BE2C (cell line): ENCODE measurements around the gene TMPRSS9.

ENCODE experiments used
- DNase-seq: peaks from one replicate; pipeline ENCODE4 v3.0.0-alpha.2; 2020
- H3K27me3 ChIP-seq: fragments of 250-450 bp; sonication (Bioruptor Pico); 2 replicates; pipeline ENCODE4 v1.5.1; 2020; ENCODE audit warnings: mild to moderate bottlenecking
- H3K36me3 ChIP-seq: fragments of 250-450 bp; sonication (Bioruptor Pico); 2 replicates; pipeline ENCODE4 v1.5.1; 2020; ENCODE audit warnings: mild to moderate bottlenecking
- H3K4me1 ChIP-seq: fragments of 250-450 bp; sonication (Bioruptor Pico); 2 replicates; pipeline ENCODE4 v1.5.1; 2020
- H3K4me3 ChIP-seq: 2 replicates; pipeline ENCODE4 v1.5.1; 2011; ENCODE audit warnings: low read depth, low read length
- H3K9me3 ChIP-seq: fragments of 250-450 bp; sonication (Bioruptor Pico); 2 replicates; pipeline ENCODE4 v1.5.1; 2020
- TF ChIP-seq, protein P1 (sequence below): IDR thresholded peaks from 2 replicates; pipeline ENCODE4 v1.5.1; 2012; ENCODE audit warnings: mild to moderate bottlenecking, low read depth, low read length

TMPRSS9 gene

GRCh38 chr19:2330632-2331284 lies 29.3 kb upstream of the TMPRSS9 start:
- DNase-seq, result no peak
- peaks cover 33% of the 10 kb centered on the region for H3K4me1 ChIP-seq
- TF ChIP-seq, protein P1, sequence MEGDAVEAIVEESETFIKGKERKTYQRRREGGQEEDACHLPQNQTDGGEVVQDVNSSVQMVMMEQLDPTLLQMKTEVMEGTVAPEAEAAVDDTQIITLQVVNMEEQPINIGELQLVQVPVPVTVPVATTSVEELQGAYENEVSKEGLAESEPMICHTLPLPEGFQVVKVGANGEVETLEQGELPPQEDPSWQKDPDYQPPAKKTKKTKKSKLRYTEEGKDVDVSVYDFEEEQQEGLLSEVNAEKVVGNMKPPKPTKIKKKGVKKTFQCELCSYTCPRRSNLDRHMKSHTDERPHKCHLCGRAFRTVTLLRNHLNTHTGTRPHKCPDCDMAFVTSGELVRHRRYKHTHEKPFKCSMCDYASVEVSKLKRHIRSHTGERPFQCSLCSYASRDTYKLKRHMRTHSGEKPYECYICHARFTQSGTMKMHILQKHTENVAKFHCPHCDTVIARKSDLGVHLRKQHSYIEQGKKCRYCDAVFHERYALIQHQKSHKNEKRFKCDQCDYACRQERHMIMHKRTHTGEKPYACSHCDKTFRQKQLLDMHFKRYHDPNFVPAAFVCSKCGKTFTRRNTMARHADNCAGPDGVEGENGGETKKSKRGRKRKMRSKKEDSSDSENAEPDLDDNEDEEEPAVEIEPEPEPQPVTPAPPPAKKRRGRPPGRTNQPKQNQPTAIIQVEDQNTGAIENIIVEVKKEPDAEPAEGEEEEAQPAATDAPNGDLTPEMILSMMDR, result no peak
- peaks cover 28% of the 10 kb centered on the region for H3K36me3 ChIP-seq
- no peak overlapping the region; the same call in 1 of the 2 replicates for H3K4me3 ChIP-seq
- no peaks in the 10 kb centered on the region for H3K9me3 ChIP-seq
- no peaks in the 10 kb centered on the region for H3K27me3 ChIP-seq

DNA sequence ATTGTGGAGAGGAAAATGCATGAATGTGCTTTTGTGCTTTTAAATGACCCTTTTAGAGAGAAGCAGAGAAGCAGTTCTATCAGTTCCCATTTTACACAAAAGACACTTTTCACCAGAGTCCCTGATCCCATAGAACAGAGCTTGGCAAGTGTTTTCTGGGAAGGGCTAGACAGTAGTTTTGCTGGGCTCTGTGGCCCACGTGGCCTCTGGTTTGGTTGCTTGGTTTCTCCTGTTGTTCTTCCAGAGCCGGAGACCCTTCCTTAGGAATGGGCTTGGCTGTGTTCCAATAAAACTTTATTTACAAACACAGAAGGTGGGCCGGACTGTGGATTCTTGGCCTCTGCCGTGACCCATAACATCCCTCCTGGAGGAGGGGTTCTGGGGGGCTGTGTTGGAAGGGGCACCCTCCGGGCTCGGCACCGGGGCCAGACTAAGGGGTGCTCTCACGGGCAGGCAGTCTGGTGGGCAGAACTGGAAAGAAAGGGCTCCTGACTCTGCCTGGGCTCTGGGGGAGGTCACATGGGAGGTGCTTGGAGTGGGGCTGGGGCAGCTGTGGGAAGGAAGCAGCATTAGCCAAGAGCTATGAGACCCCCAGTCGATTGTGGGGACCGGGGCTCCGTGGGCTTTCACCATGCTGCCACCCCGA lies 28.3 kb upstream of the TMPRSS9 start:
- Histone ChIP-seq H3K4me1 (peaks cover 33% of the 10 kb centered on the region), H3K9me3 (no peaks in the 10 kb centered on the region), H3K27me3 (no peaks in the 10 kb centered on the region), H3K4me3 (peak overlapping the region; percentile 23), H3K36me3 (peaks cover 19% of the 10 kb centered on the region)
- TF ChIP-seq, protein P1, result no peak
- no peak for DNase-seq

GRCh38 chr19:2332341-2333026 lies 27.6 kb upstream of the TMPRSS9 start:
- peak overlapping the region; percentile 23 for H3K4me3 ChIP-seq
- TF ChIP-seq, protein P1, result no peak
- peaks cover 12% of the 10 kb centered on the region for H3K36me3 ChIP-seq
- no peaks in the 10 kb centered on the region for H3K27me3 ChIP-seq
- peaks cover 35% of the 10 kb centered on the region for H3K4me1 ChIP-seq
- no peaks in the 10 kb centered on the region for H3K9me3 ChIP-seq
- DNase-seq, result peak; percentile 92

DNA sequence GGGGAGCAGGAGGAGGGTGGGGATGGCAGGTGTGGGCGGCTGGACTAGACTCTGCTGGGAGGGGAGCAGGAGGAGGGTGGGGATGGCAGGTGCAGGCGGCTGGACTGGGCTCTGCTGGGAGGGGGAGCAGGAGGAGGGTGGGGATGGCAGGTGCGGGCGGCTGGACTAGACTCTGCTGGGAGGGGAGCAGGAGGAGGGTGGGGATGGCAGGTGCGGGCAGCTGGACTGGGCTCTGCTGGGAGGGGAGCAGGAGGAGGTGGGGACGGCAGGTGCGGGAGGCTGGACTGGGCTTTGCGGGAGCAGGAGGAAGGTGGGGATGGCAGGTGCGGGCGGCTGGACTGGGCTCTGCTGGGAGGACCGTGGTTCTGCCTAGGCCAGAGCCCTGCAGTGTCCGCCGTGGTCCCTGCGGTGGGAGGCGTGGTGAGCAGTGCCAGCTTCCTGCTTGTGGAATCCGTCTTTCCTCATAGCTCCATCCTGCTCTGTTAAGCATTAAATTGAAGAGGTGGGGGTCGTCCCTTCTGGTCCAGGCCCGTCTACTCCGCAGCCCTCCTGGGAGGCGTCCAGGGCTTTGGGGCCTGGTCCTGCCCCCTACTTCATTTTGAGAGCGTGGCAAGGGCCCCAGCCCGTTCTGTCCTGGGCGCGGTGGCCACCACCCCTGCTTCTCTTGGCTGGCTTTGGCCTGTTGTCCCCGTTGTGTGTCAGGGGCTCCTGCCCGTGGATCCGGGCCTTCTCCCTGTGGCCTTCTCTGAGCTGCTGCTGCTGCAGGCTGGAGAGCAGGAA lies 26.8 kb upstream of the TMPRSS9 start:
- TF ChIP-seq, protein P1, result no peak
- no peaks in the 10 kb centered on the region for H3K9me3 ChIP-seq
- H3K27me3 ChIP-seq, result no peaks in the 10 kb centered on the region
- no peak for DNase-seq
- peaks cover 12% of the 10 kb centered on the region for H3K36me3 ChIP-seq
- H3K4me1 ChIP-seq, result peaks cover 31% of the 10 kb centered on the region
- no peak overlapping the region for H3K4me3 ChIP-seq

DNA sequence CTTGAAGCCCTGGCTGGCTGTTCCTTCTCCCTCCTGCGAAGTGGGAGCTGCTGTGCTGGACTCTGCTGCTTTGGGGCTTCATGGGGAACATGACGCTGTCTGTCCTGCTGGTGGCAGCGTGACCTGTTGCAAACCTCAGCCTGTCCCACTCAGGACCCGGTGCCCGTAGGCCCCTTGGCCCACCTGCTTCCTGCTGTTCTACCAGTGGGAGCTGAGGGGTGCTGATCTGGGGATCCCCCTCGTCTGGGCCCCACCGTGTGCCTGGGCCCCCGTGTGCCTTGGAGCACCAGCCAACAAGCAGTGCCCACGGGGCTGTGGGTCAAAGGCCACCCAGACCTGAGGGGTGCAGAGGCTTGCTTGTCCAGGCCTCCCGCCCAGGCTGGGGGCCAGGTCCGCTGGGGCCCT lies 26.3 kb upstream of the TMPRSS9 start:
- Histone ChIP-seq H3K27me3 (no peaks in the 10 kb centered on the region), H3K4me3 (no peak overlapping the region), H3K4me1 (peaks cover 31% of the 10 kb centered on the region), H3K36me3 (peaks cover 14% of the 10 kb centered on the region), H3K9me3 (no peaks in the 10 kb centered on the region)
- TF ChIP-seq, protein P1, result peak; percentile 28; the same call in 1 of the 2 replicates
- no peak for DNase-seq
